Stimulated activated CD8-positive, alpha-beta memory T cell treated with anti-CD3 and anti-CD28 coated beads, Interleukin-7, amount 100 ng/mL, for 24 hours (primary cell): ENCODE measurements around the gene HBB.
"Not testable (repeated sequence)": the region's sequence is repeated elsewhere in the genome, so short reads cannot be mapped to it uniquely, and the experiment has no call there.

ENCODE experiments used
- DNase-seq: peaks from one replicate; pipeline ENCODE4 v3.0.0-alpha.2; 2020; ENCODE audit warnings: low read depth

HBB gene

GRCh38 chr11:5226732-5227310 is at the start of gene HBB:
HBB (minus strand) TSS chr11:5227071; CDS start chr11:5227021, 50 bp downstream.
- no peak for DNase-seq

- DNase-seq: no peak
Measured at GRCh38 chr11:5275369-5276110, 48.7 kb upstream of the HBB start.

GRCh38 chr11:5274395-5274794 is 47.5 kb upstream of the HBB start:
- no peak for DNase-seq

- DNase-seq: no peak
Measured at GRCh38 chr11:5272395-5273017, 45.6 kb upstream of the HBB start.

GRCh38 chr11:5269715-5270147 is 42.9 kb upstream of the HBB start, which contains the start of gene HBE1:
HBE1 (minus strand) TSS chr11:5269945; CDS start chr11:5269890, 55 bp downstream.
- DNase-seq: no peak

GRCh38 chr11:5267033-5267563 is 40.2 kb upstream of the HBB start:
- DNase-seq: no peak

GRCh38 chr11:5266609-5267008 is 39.7 kb upstream of the HBB start:
- DNase-seq: no peak

- no peak for DNase-seq
Measured at GRCh38 chr11:5265832-5266231, 39.0 kb upstream of the HBB start.

- no peak for DNase-seq
Measured at GRCh38 chr11:5258543-5259262, 31.8 kb upstream of the HBB start.

GRCh38 chr11:5257296-5257695 is 30.4 kb upstream of the HBB start:
- no peak for DNase-seq

- DNase-seq: not testable (repeated sequence)
Measured at GRCh38 chr11:5254646-5255413, 28.0 kb upstream of the HBB start, which contains the start of gene HBG2. HBG2 (minus strand) TSS chr11:5254781; CDS start chr11:5254728, 53 bp downstream.

GRCh38 chr11:5254023-5254422 is 27.2 kb upstream of the HBB start:
- DNase-seq: not testable (repeated sequence)

GRCh38 chr11:5253440-5253839 is 26.6 kb upstream of the HBB start:
- not testable (repeated sequence) for DNase-seq

GRCh38 chr11:5252919-5253265 is 26.0 kb upstream of the HBB start:
- DNase-seq: no peak

- no peak for DNase-seq
Measured at GRCh38 chr11:5252192-5252918, 25.5 kb upstream of the HBB start.

GRCh38 chr11:5251746-5252145 is 24.9 kb upstream of the HBB start:
- DNase-seq: no peak

- DNase-seq: no peak
Measured at GRCh38 chr11:5250543-5251204, 23.8 kb upstream of the HBB start.

GRCh38 chr11:5249807-5250396 is 23.0 kb upstream of the HBB start, which contains the start of gene HBG1:
HBG1 (minus strand) TSS chr11:5249857; CDS start chr11:5249804, 53 bp downstream.
- not testable (repeated sequence) for DNase-seq

GRCh38 chr11:5248498-5248897 is 21.6 kb upstream of the HBB start:
- not testable (repeated sequence) for DNase-seq
